ENCODE results near the gene LSG1. TPM values are rescaled to one million over a fixed set of nuclear protein-coding genes. Genes with fewer than 3 reads are reported as not detected.

Gene LSG1
- total RNA-seq, 1 donor from 2014 or later, result 55.4 TPM

GRCh38 chr3:194618858-194619608 lies 53.0 kb downstream of the LSG1 start:
- ATAC-seq (ENCODE audit: low read depth) (no peak), DNase-seq (no peak)
- Mint-ChIP-seq H3K27ac (no peak overlapping the region), H3K4me3 (no peak overlapping the region), H3K9me3 (no peaks in the 10 kb centered on the region), H3K4me1 (no peaks in the 10 kb centered on the region), H3K36me3 (ENCODE audit: low read depth) (no peaks in the 10 kb centered on the region), H3K27me3 (no peaks in the 10 kb centered on the region)
- TF ChIP-seq CTCF (IDR thresholded peaks at IDR 0.05), result no peak
- CTCF ChIA-PET, result no interaction called here
- intact Hi-C loops (cut with micrococcal nuclease), result no loop called here
- POLR2A ChIA-PET, result no interaction called here

GRCh38 chr3:194617827-194618226 lies 54.2 kb downstream of the LSG1 start:
- intact Hi-C loops (cut with micrococcal nuclease), result no loop called here
- no peaks in the 10 kb centered on the region for H3K9me3 Mint-ChIP-seq

GRCh38 chr3:194617143-194617671 lies 54.8 kb downstream of the LSG1 start:
- TF ChIP-seq CTCF (IDR thresholded peaks at IDR 0.05), result no peak
- Mint-ChIP-seq H3K9me3 (no peaks in the 10 kb centered on the region), H3K27me3 (no peaks in the 10 kb centered on the region), H3K4me1 (no peaks in the 10 kb centered on the region), H3K36me3 (ENCODE audit: low read depth) (no peaks in the 10 kb centered on the region), H3K27ac (no peak overlapping the region), H3K4me3 (no peak overlapping the region)
- ChIA-PET CTCF (no interaction called here), POLR2A (no interaction called here)
- ATAC-seq (ENCODE audit: low read depth), result no peak
- intact Hi-C loops (cut with micrococcal nuclease), result no loop called here
- DNase-seq, result no peak

More at GRCh38 chr3:194617827-194618226, 54.2 kb downstream of the LSG1 start:
- ChIA-PET POLR2A (no interaction called here), CTCF (no interaction called here)
- Mint-ChIP-seq H3K27me3 (no peaks in the 10 kb centered on the region), H3K36me3 (ENCODE audit: low read depth) (no peaks in the 10 kb centered on the region), H3K27ac (peak overlapping the region; percentile 12), H3K4me3 (no peak overlapping the region), H3K4me1 (no peaks in the 10 kb centered on the region)
- DNase-seq (no peak), ATAC-seq (ENCODE audit: low read depth) (peak; percentile 31)
- no peak for TF ChIP-seq CTCF (IDR thresholded peaks at IDR 0.05)

- no peak for ATAC-seq (ENCODE audit: low read depth)
- no peaks in the 10 kb centered on the region for H3K36me3 Mint-ChIP-seq (ENCODE audit: low read depth)
- intact Hi-C loops (cut with micrococcal nuclease), result no loop called here
These were observed 56.8 kb downstream of the LSG1 start for GRCh38 chr3:194615226-194615625.

More at GRCh38 chr3:194615226-194615625, 56.8 kb downstream of the LSG1 start:
- CTCF ChIA-PET, result no interaction called here
- H3K27ac Mint-ChIP-seq, result no peak overlapping the region
- TF ChIP-seq CTCF (IDR thresholded peaks at IDR 0.05), result no peak
- POLR2A ChIA-PET, result no interaction called here
- H3K4me3 Mint-ChIP-seq, result no peak overlapping the region
- H3K9me3 Mint-ChIP-seq, result no peaks in the 10 kb centered on the region
- H3K4me1 Mint-ChIP-seq, result no peaks in the 10 kb centered on the region
- no peaks in the 10 kb centered on the region for H3K27me3 Mint-ChIP-seq
- DNase-seq, result no peak

Data from activated B cell treated with CpG ODN at 0.5 μM for 24 hours (primary cell).